Liver (tissue), 9 donors: ENCODE measurements around the gene ZNF146. TPM values are rescaled to one million over a fixed set of nuclear protein-coding genes. Genes with fewer than 3 reads are reported as not detected.

Source experiments
- DNase-seq: peaks from one replicate; pipeline ENCODE4 v3.0.0-alpha.2; 2017; ENCODE audit warnings: low spot score
- H3K27ac ChIP-seq, 2 donors: one replicate each; pipeline ENCODE4 v1.7.0; 2013; ENCODE audit warnings: inconsistent platforms in 2 of 2, low read length in 2 of 2, control low read depth in 1 of 2, low read depth in 1 of 2, mild to moderate bottlenecking in 1 of 2
- H3K27me3 ChIP-seq, 4 donors: one replicate each; pipeline versions ENCODE4 v1.6.1 to v1.7.0; 2013; ENCODE audit warnings: low read length in 3 of 4, inconsistent platforms in 1 of 4, mild to moderate bottlenecking in 1 of 4, moderate library complexity in 1 of 4; ENCODE audit not compliant: control insufficient read depth in 4 of 4, insufficient read depth in 4 of 4
- H3K36me3 ChIP-seq, 4 donors: one replicate each; pipeline versions ENCODE4 v1.6.1 to v1.7.0; 2013; ENCODE audit warnings: low read length in 3 of 4, mild to moderate bottlenecking in 3 of 4, low read depth in 1 of 4, moderate library complexity in 1 of 4; ENCODE audit not compliant: control insufficient read depth in 4 of 4, insufficient read depth in 3 of 4
- H3K4me1 ChIP-seq, 4 donors: one replicate each; pipeline versions ENCODE4 v1.6.1 to v1.7.0; 2013; ENCODE audit warnings: low read length in 3 of 4, mild to moderate bottlenecking in 3 of 4, moderate library complexity in 1 of 4; ENCODE audit not compliant: control insufficient read depth in 4 of 4, insufficient read depth in 4 of 4
- H3K4me3 ChIP-seq, 3 donors: one replicate each; pipeline versions ENCODE4 v1.6.1 to v1.7.0; 2013; ENCODE audit warnings: low read length in 3 of 3, control low read depth in 1 of 3, low read depth in 1 of 3, mild to moderate bottlenecking in 1 of 3
- H3K9ac ChIP-seq, 2 donors: one replicate each; pipeline ENCODE4 v1.7.0; 2013; ENCODE audit warnings: low read length in 2 of 2, mild to moderate bottlenecking in 2 of 2, moderate library complexity in 2 of 2, control low read depth in 1 of 2, low read depth in 1 of 2
- H3K9me3 ChIP-seq, 4 donors: one replicate each; pipeline versions ENCODE4 v1.6.1 to v1.7.0; 2013; ENCODE audit warnings: low read length in 3 of 4; ENCODE audit not compliant: control insufficient read depth in 4 of 4
- ATF3 ChIP-seq: IDR thresholded peaks from 2 replicates; pipeline ENCODE4 v1.6.1; 2016; ENCODE audit warnings: antibody characterized with exemption
- CTCF ChIP-seq: fragments of 150-350 bp; IDR thresholded peaks from 2 replicates; pipeline ENCODE4 v1.5.1; 2017; ENCODE audit warnings: improper control_type of control experiment, low read depth, low read length; ENCODE audit not compliant: missing input control
- EGR1 ChIP-seq, 2 donors: IDR thresholded peaks; 2 replicates each; pipeline ENCODE4 v1.6.1; 2016 to 2018; ENCODE audit warnings: antibody characterized with exemption in 2 of 2, low read depth in 2 of 2
- FOXA1 ChIP-seq: IDR thresholded peaks from 2 replicates; pipeline ENCODE4 v1.6.1; 2016; ENCODE audit warnings: antibody characterized with exemption
- FOXA2 ChIP-seq: IDR thresholded peaks from 2 replicates; pipeline ENCODE4 v1.6.1; 2016; ENCODE audit warnings: antibody characterized with exemption
- GABPA ChIP-seq, 2 donors: IDR thresholded peaks in 1 of 2; conservative IDR thresholded peaks in 1 of 2; 2 replicates each; pipeline ENCODE4 v1.6.1; 2016; ENCODE audit warnings: antibody characterized with exemption in 2 of 2, mild to moderate bottlenecking in 1 of 2, moderate library complexity in 1 of 2
- HNF4A ChIP-seq, 2 donors: conservative IDR thresholded peaks; 2 replicates each; pipeline ENCODE4 v1.6.1; 2016; ENCODE audit warnings: antibody characterized with exemption in 2 of 2, mild to moderate bottlenecking in 2 of 2
- HNF4G ChIP-seq: IDR thresholded peaks from 2 replicates; pipeline ENCODE4 v1.6.1; 2016; ENCODE audit warnings: antibody characterized with exemption
- JUND ChIP-seq, 2 donors: IDR thresholded peaks; 2 replicates each; pipeline ENCODE4 v1.6.1; 2016; ENCODE audit warnings: antibody characterized with exemption in 2 of 2
- MAX ChIP-seq: IDR thresholded peaks from 2 replicates; pipeline ENCODE4 v1.6.1; 2016; ENCODE audit warnings: antibody characterized with exemption
- NR2F2 ChIP-seq: IDR thresholded peaks from 2 replicates; pipeline ENCODE4 v1.6.1; 2016; ENCODE audit warnings: antibody characterized with exemption
- RAD21 ChIP-seq, 2 donors: IDR thresholded peaks; 2 replicates each; pipeline ENCODE4 v1.6.1; 2016; ENCODE audit warnings: antibody characterized with exemption in 2 of 2, mild to moderate bottlenecking in 2 of 2
- REST ChIP-seq: IDR thresholded peaks from 2 replicates; pipeline ENCODE4 v1.6.1; 2016; ENCODE audit warnings: antibody characterized with exemption, mild to moderate bottlenecking
- RXRA ChIP-seq, 2 donors: IDR thresholded peaks; 2 replicates each; pipeline ENCODE4 v1.6.1; 2017 to 2018; ENCODE audit warnings: antibody characterized with exemption in 2 of 2, mild to moderate bottlenecking in 1 of 2
- SP1 ChIP-seq: IDR thresholded peaks from 2 replicates; pipeline ENCODE4 v1.6.1; 2018; ENCODE audit warnings: antibody characterized with exemption, mild to moderate bottlenecking
- TAF1 ChIP-seq: conservative IDR thresholded peaks from 2 replicates; pipeline ENCODE4 v1.6.1; 2016; ENCODE audit warnings: antibody characterized with exemption, mild to moderate bottlenecking
- YY1 ChIP-seq: IDR thresholded peaks from 2 replicates; pipeline ENCODE4 v1.6.1; 2016; ENCODE audit warnings: antibody characterized with exemption, mild to moderate bottlenecking
- ZBTB33 ChIP-seq: IDR thresholded peaks from 2 replicates; pipeline ENCODE4 v1.6.1; 2016; ENCODE audit warnings: antibody characterized with exemption
- WGBS: extraction: QIAGEN DNeasy Blood & Tissue Kit; methylation state at CpG from one replicate; pipeline ENCODE4 v1.1.7; 2013; 5-methylcytosine and 5-hydroxymethylcytosine counted together
- polyA plus RNA-seq, 2 donors: library from polyadenylated mRNA; stranded (reverse) in 1 of 2; unstranded in 1 of 2; fragments of 200-250 nt in 1 of 2; fragments of >200 nt in 1 of 2; fragmentation: Nextera tagmentation in 1 of 2; extraction: Ambion mirVana in 1 of 2; gene quantifications; one replicate each; pipeline versions ENCODE4 v1.2.1 to v1.2.3, GENCODE V29; 2013 to 2015
- total RNA-seq, 2 donors: library from RNA; depleted of rRNA; stranded (reverse); fragments of >200 nt; gene quantifications; one replicate each; pipeline ENCODE4 v1.2.3, GENCODE V29; 2014
- donor health status: healthy.
- donor health status: healthy.
- donor health status: healthy.
- donor health status: healthy.
- donor health status: healthy.

The ZNF146 gene
- total and polyA plus RNA-seq, 4 donors, result 16.6 to 48.6 (median 24.1) TPM

- Histone ChIP-seq H3K27me3 (no peaks in the 10 kb centered on the region), H3K9me3 (peaks cover 0 to 42% (median 10%) of the 10 kb centered on the region in 4 donors), H3K36me3 (no peaks in the 10 kb centered on the region), H3K27ac (no peak overlapping the region), H3K4me3 (peak overlapping the region in 1 of 3 donors; percentile 20), H3K9ac (no peak overlapping the region), H3K4me1 (no peaks in the 10 kb centered on the region)
- no peak for TF ChIP-seq MAX
- TF ChIP-seq TAF1, result no peak
- no peak for TF ChIP-seq GABPA (IDR thresholded peaks at IDR 0.05 in 1 of 2, conservative IDR thresholded peaks at IDR 0.05 in 1 of 2)
- TF ChIP-seq FOXA1, result no peak
- no peak for TF ChIP-seq FOXA2
- no peak for TF ChIP-seq YY1
- no peak for TF ChIP-seq NR2F2
- TF ChIP-seq HNF4A (conservative IDR thresholded peaks at IDR 0.05), result no peak
- no peak for TF ChIP-seq REST
- no peak for TF ChIP-seq ATF3
- TF ChIP-seq RXRA (IDR thresholded peaks at IDR 0.05), result no peak
- TF ChIP-seq SP1, result no peak
- no peak for TF ChIP-seq JUND (IDR thresholded peaks at IDR 0.05)
- TF ChIP-seq HNF4G, result no peak
- TF ChIP-seq EGR1 (IDR thresholded peaks at IDR 0.05; ENCODE audit: low read depth in 2 of 2), result no peak
- TF ChIP-seq ZBTB33, result no peak
- no peak for TF ChIP-seq RAD21 (IDR thresholded peaks at IDR 0.05)
- no peak for TF ChIP-seq CTCF
- no peak for DNase-seq
- WGBS, result 93% methylated on average over 28 of the region's 28 CpGs
Measured at GRCh38 chr19:36255316-36255715, 40.4 kb downstream of the ZNF146 start.
